GM18526 (cell line): Measurements from ENCODE around the gene MRPL23.

ENCODE experiments used
- POLR2A ChIP-seq: IDR thresholded peaks from 3 replicates; pipeline ENCODE4 v1.6.1; 2011; ENCODE audit not compliant: insufficient read length; ENCODE audit errors: extremely low read depth

MRPL23 gene

GRCh38 chr11:1953489-1954266 lies 6.5 kb downstream of the MRPL23 start:
- no peak for TF ChIP-seq POLR2A

GRCh38 chr11:1958367-1958766 lies 11.2 kb downstream of the MRPL23 start:
- no peak for TF ChIP-seq POLR2A

- no peak for TF ChIP-seq POLR2A
Observed at GRCh38 chr11:1959786-1960185, 12.7 kb downstream of the MRPL23 start.

GRCh38 chr11:1963864-1964263 lies 16.7 kb downstream of the MRPL23 start:
- no peak for TF ChIP-seq POLR2A

- TF ChIP-seq POLR2A: no peak
Observed at GRCh38 chr11:1964348-1964747, 17.2 kb downstream of the MRPL23 start.

GRCh38 chr11:1964955-1965354 lies 17.8 kb downstream of the MRPL23 start:
- TF ChIP-seq POLR2A: no peak

GRCh38 chr11:1966531-1966930 lies 19.4 kb downstream of the MRPL23 start:
- TF ChIP-seq POLR2A: no peak

- TF ChIP-seq POLR2A: no peak
Observed at GRCh38 chr11:1967641-1968225, 20.6 kb downstream of the MRPL23 start.

- TF ChIP-seq POLR2A: no peak
Observed at GRCh38 chr11:1968454-1969002, 21.4 kb downstream of the MRPL23 start.

GRCh38 chr11:1969035-1969434 lies 21.9 kb downstream of the MRPL23 start:
- no peak for TF ChIP-seq POLR2A

GRCh38 chr11:1969776-1970175 lies 22.6 kb downstream of the MRPL23 start:
- no peak for TF ChIP-seq POLR2A

- TF ChIP-seq POLR2A: no peak
Observed at GRCh38 chr11:1970956-1971355, 23.8 kb downstream of the MRPL23 start.

GRCh38 chr11:1975185-1975584 lies 28.1 kb downstream of the MRPL23 start:
- no peak for TF ChIP-seq POLR2A

- no peak for TF ChIP-seq POLR2A
Observed at GRCh38 chr11:1978720-1979473, 31.8 kb downstream of the MRPL23 start.

GRCh38 chr11:1979607-1980006 lies 32.5 kb downstream of the MRPL23 start:
- TF ChIP-seq POLR2A: no peak
